Breast epithelium (tissue), 3 donors: ENCODE measurements around the gene ARL14EPL.

Experiments used
- CTCF ChIP-seq, 3 donors: fragments of 450-650 bp; IDR thresholded peaks; one replicate each; pipeline ENCODE4 v1.5.1; 2016 to 2017; ENCODE audit warnings: antibody characterized with exemption in 3 of 3, mild to moderate bottlenecking in 3 of 3, moderate library complexity in 3 of 3
- POLR2A ChIP-seq: fragments of 450-650 bp; IDR thresholded peaks from one replicate; pipeline ENCODE4 v1.6.1; 2016; ENCODE audit warnings: antibody characterized with exemption, mild to moderate bottlenecking, moderate library complexity
- POLR2AphosphoS5 ChIP-seq, 3 donors: sonication (generic); formaldehyde crosslinking; IDR thresholded peaks; one replicate each; pipeline ENCODE4 v1.6.1; 2017; ENCODE audit warnings: antibody characterized with exemption in 3 of 3

GRCh38 chr5:116046823-116047222, 14.6 kb downstream of the ARL14EPL start:
- TF ChIP-seq CTCF (IDR thresholded peaks at IDR 0.05) (no peak), POLR2A (no peak), POLR2AphosphoS5 (IDR thresholded peaks at IDR 0.05) (no peak)
